Neuron (in vitro differentiated cells): ENCODE results near the gene GIPC1.
A peak's percentile ranks its signal among the peaks of the same experiment; 100 is the strongest.

Source experiments
- H2AFZ ChIP-seq: one replicate; pipeline ENCODE4 v1.6.1; 2013; ENCODE audit warnings: low read depth, mild to moderate bottlenecking, inconsistent platforms, low read length, moderate library complexity
- H3K27me3 ChIP-seq: one replicate; pipeline ENCODE4 v1.6.1; 2013; ENCODE audit warnings: low read length; ENCODE audit not compliant: insufficient read depth
- H3K36me3 ChIP-seq: one replicate; pipeline ENCODE4 v1.6.1; 2013; ENCODE audit warnings: low read length; ENCODE audit not compliant: insufficient read depth
- H3K4me1 ChIP-seq: one replicate; pipeline ENCODE4 v1.6.1; 2013; ENCODE audit warnings: low read length; ENCODE audit not compliant: insufficient read depth
- H3K4me3 ChIP-seq: 2 replicates; pipeline ENCODE4 v1.5.1; 2013; ENCODE audit warnings: mild to moderate bottlenecking, low read length, moderate library complexity
- H3K9me3 ChIP-seq: one replicate; pipeline ENCODE4 v1.6.1; 2013; ENCODE audit warnings: low read length

GIPC1 gene

DNA sequence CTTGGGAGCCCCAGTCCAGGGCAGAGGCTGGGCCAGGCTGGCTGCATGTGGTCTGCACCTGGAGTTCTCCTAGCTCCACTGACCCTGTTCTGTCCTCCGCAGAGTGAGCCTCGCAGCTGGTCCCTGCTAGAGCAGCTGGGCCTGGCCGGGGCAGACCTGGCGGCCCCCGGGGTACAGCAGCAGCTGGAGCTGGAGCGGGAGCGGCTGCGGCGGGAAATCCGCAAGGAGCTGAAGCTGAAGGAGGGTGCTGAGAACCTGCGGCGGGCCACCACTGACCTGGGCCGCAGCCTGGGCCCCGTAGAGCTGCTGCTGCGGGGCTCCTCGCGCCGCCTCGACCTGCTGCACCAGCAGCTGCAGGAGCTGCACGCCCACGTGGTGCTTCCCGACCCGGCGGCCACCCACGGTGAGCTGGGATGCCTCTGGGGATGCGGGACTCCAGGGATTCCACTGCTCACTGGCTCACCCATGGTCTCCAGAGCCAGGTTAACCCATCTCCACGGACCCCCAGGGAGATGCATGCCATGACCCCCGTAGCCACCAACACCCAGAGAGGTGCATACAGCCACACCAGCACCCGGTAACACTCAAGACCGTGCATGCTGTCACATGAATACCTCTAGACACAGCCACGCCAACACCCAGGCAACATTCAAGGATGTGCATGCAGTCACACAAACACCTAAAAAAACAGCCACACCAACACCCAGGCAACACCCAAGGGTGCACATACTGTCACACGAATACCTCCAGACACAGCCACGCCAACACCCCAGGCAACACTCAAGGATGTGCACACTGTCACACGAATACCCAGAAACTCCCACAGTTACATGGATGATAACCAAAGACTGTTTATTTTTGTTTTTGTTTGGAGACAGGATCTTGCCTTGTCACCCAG is 54.6 kb downstream of the GIPC1 start:
- Histone ChIP-seq H2AFZ (no peak overlapping the region), H3K4me3 (no peak overlapping the region), H3K36me3 (peaks cover 35% of the 10 kb centered on the region), H3K27me3 (no peaks in the 10 kb centered on the region), H3K9me3 (no peaks in the 10 kb centered on the region), H3K4me1 (no peaks in the 10 kb centered on the region)

- peaks cover 32% of the 10 kb centered on the region for H3K36me3 ChIP-seq
- no peaks in the 10 kb centered on the region for H3K4me1 ChIP-seq
- no peaks in the 10 kb centered on the region for H3K9me3 ChIP-seq
- H3K27me3 ChIP-seq = no peaks in the 10 kb centered on the region
- no peak overlapping the region for H3K4me3 ChIP-seq
- H2AFZ ChIP-seq = no peak overlapping the region
Observed at GRCh38 chr19:14440049-14440448, 55.9 kb downstream of the GIPC1 start.

- no peaks in the 10 kb centered on the region for H3K9me3 ChIP-seq
- no peak overlapping the region for H3K4me3 ChIP-seq
- peaks cover 25% of the 10 kb centered on the region for H3K36me3 ChIP-seq
- H2AFZ ChIP-seq = no peak overlapping the region
- H3K4me1 ChIP-seq = peaks cover 8% of the 10 kb centered on the region
- H3K27me3 ChIP-seq = no peaks in the 10 kb centered on the region
Observed at GRCh38 chr19:14439014-14439413, 56.9 kb downstream of the GIPC1 start.

- no peaks in the 10 kb centered on the region for H3K9me3 ChIP-seq
- H3K36me3 ChIP-seq = peaks cover 12% of the 10 kb centered on the region
- no peak overlapping the region for H2AFZ ChIP-seq
- H3K27me3 ChIP-seq = no peaks in the 10 kb centered on the region
- H3K4me1 ChIP-seq = peaks cover 12% of the 10 kb centered on the region
- H3K4me3 ChIP-seq = no peak overlapping the region
Observed at GRCh38 chr19:14437578-14438140, 58.3 kb downstream of the GIPC1 start.

GRCh38 chr19:14435320-14436050 is 60.4 kb downstream of the GIPC1 start:
- Histone ChIP-seq H2AFZ (no peak overlapping the region), H3K9me3 (no peaks in the 10 kb centered on the region), H3K27me3 (no peaks in the 10 kb centered on the region), H3K4me1 (peaks cover 12% of the 10 kb centered on the region), H3K36me3 (peaks cover 3% of the 10 kb centered on the region), H3K4me3 (no peak overlapping the region)

- Histone ChIP-seq H3K27me3 (no peaks in the 10 kb centered on the region), H3K4me1 (peaks cover 12% of the 10 kb centered on the region), H3K9me3 (no peaks in the 10 kb centered on the region), H2AFZ (no peak overlapping the region), H3K4me3 (peak overlapping the region; percentile 61), H3K36me3 (peaks cover 3% of the 10 kb centered on the region)
Observed at GRCh38 chr19:14434543-14435319, 61.2 kb downstream of the GIPC1 start.

GRCh38 chr19:14433554-14434501 is 62.1 kb downstream of the GIPC1 start:
- Histone ChIP-seq H3K27me3 (no peaks in the 10 kb centered on the region), H3K4me1 (peaks cover 12% of the 10 kb centered on the region), H3K9me3 (no peaks in the 10 kb centered on the region), H2AFZ (no peak overlapping the region), H3K4me3 (peak overlapping the region; percentile 61), H3K36me3 (peaks cover 3% of the 10 kb centered on the region)

GRCh38 chr19:14432791-14433553 is 63.0 kb downstream of the GIPC1 start, which contains the start of gene PKN1:
TSS of gene PKN1 (plus strand) at chr19:14433306. CDS start at chr19:14433522, 216 bp downstream.
- H3K4me1 ChIP-seq = peaks cover 12% of the 10 kb centered on the region
- H2AFZ ChIP-seq = peak within 1 kb of the TSS; percentile 92
- no peaks in the 10 kb centered on the region for H3K9me3 ChIP-seq
- H3K4me3 ChIP-seq = peak within 1 kb of the TSS; percentile 61
- H3K27me3 ChIP-seq = no peaks in the 10 kb centered on the region
- H3K36me3 ChIP-seq = peaks cover 3% of the 10 kb centered on the region

DNA sequence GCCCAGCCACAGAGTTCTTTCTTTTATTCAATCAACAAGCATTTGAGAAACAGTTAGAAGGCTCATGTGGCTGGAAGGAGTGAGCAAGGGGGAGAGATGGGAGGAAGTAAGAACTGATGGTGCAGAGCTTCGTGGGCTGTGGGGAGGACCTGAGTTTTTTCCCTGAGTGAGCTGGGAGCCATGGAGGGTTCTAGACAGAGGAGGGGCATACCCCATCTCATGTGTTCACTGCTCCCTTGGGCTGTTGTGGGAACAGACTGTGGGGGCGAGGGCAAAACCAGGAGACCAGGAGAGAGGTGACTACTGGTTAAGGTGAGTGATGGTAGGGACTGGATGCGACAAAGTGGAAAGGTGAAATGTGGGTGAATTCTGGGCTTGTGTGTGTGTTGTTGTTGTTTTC is 65.2 kb downstream of the GIPC1 start:
- Histone ChIP-seq H3K9me3 (no peaks in the 10 kb centered on the region), H2AFZ (no peak overlapping the region), H3K36me3 (no peaks in the 10 kb centered on the region), H3K27me3 (no peaks in the 10 kb centered on the region), H3K4me3 (no peak overlapping the region), H3K4me1 (peaks cover 12% of the 10 kb centered on the region)

GRCh38 chr19:14428882-14429416 is 67.0 kb downstream of the GIPC1 start:
- peaks cover 3% of the 10 kb centered on the region for H3K4me1 ChIP-seq

More at GRCh38 chr19:14428882-14429416, 67.0 kb downstream of the GIPC1 start:
- H3K27me3 ChIP-seq = no peaks in the 10 kb centered on the region
- H3K9me3 ChIP-seq = no peaks in the 10 kb centered on the region
- H2AFZ ChIP-seq = no peak overlapping the region
- H3K36me3 ChIP-seq = no peaks in the 10 kb centered on the region
- H3K4me3 ChIP-seq = no peak overlapping the region
